ENCODE measurements around the gene DNM3. TPM values are rescaled to one million over a fixed set of nuclear protein-coding genes. Genes with fewer than 3 reads are reported as not detected.
"Not testable (repeated sequence)": the region's sequence is repeated elsewhere in the genome, so short reads cannot be mapped to it uniquely, and the experiment has no call there.

The DNM3 gene
- total and polyA plus RNA-seq, 2 of the 8 experiments (the other 6 are each of a cell fraction or from before 2014, with no cell fraction given), result 2.0 to 8.5 TPM

DNA sequence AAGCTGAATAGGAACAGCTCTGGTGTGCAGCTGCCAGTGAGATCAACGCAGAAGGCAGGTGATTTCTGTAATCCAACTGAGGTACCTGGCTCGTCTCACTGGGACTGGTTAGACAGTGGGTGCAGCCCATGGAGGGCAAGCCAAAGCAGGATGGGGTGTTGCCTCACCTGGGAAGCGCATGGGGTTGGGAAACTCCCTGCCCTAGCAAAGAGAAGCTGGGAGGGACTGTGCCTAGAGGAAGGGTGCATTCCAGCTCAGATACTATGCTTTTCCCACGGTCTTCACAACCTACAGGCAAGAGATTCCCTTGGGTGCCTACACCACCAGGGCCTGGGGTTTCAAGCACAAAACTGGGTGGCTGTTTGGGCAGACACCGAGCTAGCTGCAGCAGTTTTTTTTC lies 183.2 kb downstream of the DNM3 start (continued):
- TF ChIP-seq, protein P1, sequence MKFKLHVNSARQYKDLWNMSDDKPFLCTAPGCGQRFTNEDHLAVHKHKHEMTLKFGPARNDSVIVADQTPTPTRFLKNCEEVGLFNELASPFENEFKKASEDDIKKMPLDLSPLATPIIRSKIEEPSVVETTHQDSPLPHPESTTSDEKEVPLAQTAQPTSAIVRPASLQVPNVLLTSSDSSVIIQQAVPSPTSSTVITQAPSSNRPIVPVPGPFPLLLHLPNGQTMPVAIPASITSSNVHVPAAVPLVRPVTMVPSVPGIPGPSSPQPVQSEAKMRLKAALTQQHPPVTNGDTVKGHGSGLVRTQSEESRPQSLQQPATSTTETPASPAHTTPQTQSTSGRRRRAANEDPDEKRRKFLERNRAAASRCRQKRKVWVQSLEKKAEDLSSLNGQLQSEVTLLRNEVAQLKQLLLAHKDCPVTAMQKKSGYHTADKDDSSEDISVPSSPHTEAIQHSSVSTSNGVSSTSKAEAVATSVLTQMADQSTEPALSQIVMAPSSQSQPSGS (IDR thresholded peaks at IDR 0.05; ENCODE audit: low read length), result no peak

DNA sequence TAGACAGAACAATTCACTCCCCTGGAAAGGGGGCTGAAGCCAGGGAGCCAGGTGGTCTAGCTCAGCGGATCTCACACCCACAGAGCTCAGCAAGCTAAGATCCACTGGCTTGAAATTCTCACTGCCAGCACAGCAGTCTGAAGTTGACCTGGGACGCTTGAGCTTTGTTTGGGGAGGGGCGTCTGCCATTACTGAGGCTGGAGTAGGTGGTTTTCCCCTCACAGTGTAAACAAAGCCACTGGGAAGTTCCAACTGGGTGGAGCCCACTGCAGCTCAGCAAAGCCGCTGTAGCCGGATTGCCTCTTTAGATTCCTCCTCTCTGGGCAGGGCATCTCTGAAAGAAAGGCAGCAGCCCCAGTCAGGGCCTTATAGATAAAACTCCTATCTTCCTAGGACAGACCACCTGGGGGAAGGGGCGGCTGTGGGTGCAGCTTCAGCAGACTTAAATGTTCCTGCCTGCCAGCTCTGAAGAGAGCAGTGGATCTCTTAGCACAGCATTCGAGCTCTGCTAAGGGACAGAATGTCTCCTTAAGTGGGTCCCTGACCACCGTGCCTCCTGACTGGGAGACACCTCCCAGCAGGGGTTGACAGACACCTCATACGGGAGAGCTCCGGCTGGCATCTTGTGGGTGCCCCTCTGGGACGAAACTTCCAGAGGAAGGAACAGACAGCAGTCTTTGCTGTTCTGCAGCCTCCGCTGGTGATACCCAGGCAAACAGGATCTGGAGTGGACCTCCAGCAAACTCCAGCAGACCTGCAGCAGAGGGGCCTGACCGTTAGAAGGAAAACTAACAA lies 183.8 kb downstream of the DNM3 start:
- H3K79me1 ChIP-seq (ENCODE audit: low read depth, low read length); H2BK20ac ChIP-seq (ENCODE audit: low read length); H3K79me2 ChIP-seq (ENCODE audit: control insufficient read depth in 1 of 2, insufficient read depth in 2 of 2, low read length in 2 of 2); H2AFZ ChIP-seq (ENCODE audit: low read length); H3K27ac ChIP-seq (ENCODE audit: low read depth, low read length); H3K23ac ChIP-seq (ENCODE audit: insufficient read length); H4K8ac ChIP-seq (ENCODE audit: extremely low read depth, insufficient read depth, low read length); H3K4me2 ChIP-seq (ENCODE audit: insufficient read depth in 1 of 2, low read depth in 2 of 2, low read length in 2 of 2); H2AK5ac ChIP-seq (ENCODE audit: low read depth, low read length); H4K5ac ChIP-seq (ENCODE audit: insufficient read length, low read depth, low read length); H3K27me3 ChIP-seq (replicated peaks in 1 of 4; ENCODE audit: control insufficient read depth in 3 of 4, extremely low read depth in 1 of 4, insufficient read depth in 3 of 4, low read length in 3 of 4); POLR2A ChIA-PET (ENCODE audit: partially characterized antibody); H3K36me3 ChIP-seq (ENCODE audit: control insufficient read depth in 2 of 4, insufficient read depth in 4 of 4, low read length in 3 of 4); H4K91ac ChIP-seq (replicated peaks; ENCODE audit: insufficient read length, low read length); H3K9me3 ChIP-seq (ENCODE audit: insufficient read depth in 2 of 2, low read depth in 1 of 2, low read length in 1 of 2); H2BK12ac ChIP-seq (ENCODE audit: low read depth, low read length); H2BK5ac ChIP-seq (ENCODE audit: low read depth, low read length); DNase-seq (ENCODE audit: low read depth in 1 of 2, low spot score in 2 of 2); H3K4ac ChIP-seq (replicated peaks; ENCODE audit: insufficient read length, low read depth, low read length); H3K9ac ChIP-seq (replicated peaks in 1 of 4; ENCODE audit: extremely low read depth in 1 of 4, low read depth in 3 of 4, low read length in 3 of 4); H3K23me2 ChIP-seq (ENCODE audit: low read depth, low read length); H3K4me3 ChIP-seq (ENCODE audit: extremely low read depth in 1 of 4, insufficient read depth in 2 of 4, low read depth in 3 of 4, low read length in 4 of 4); H3K14ac ChIP-seq (ENCODE audit: insufficient read length); H3K56ac ChIP-seq (replicated peaks; ENCODE audit: insufficient read length, low read depth, low read length); H2BK15ac ChIP-seq (ENCODE audit: low read length); FAIRE-seq; H3K4me1 ChIP-seq (replicated peaks in 1 of 4; ENCODE audit: control insufficient read depth in 3 of 4, insufficient read depth in 4 of 4, low read length in 3 of 4); H4K20me1 ChIP-seq (replicated peaks in 1 of 2; ENCODE audit: control insufficient read depth in 1 of 2, insufficient read depth in 2 of 2, low read length in 2 of 2); H2BK120ac ChIP-seq (replicated peaks; ENCODE audit: low read depth, low read length); H3K18ac ChIP-seq (ENCODE audit: extremely low read depth, low read length): not testable (repeated sequence)
- CTCF ChIA-PET (ENCODE audit: partially characterized antibody), result interaction anchor here (0.7 to 1.7 kb wide), 7 partner anchors 15 to 420 kb away, joined by 3 to 6 read pairs (median 3); no protein-coding TSS in a partner anchor
- 93% methylated on average over 13 of the region's 13 CpGs; no CpG with 5 or more reads in 1 of the 2 experiments for WGBS, 2 experiments (ENCODE audit: extremely low coverage in 1 of 2, insufficient coverage in 1 of 2, insufficient read length in 1 of 2, insufficient replicate concordance in 2 of 2, low coverage in 1 of 2, low lambda C conversion rate in 2 of 2, missing lambda C conversion rate in 1 of 2)

All from H1 (cell line).